Naive thymus-derived CD8-positive, alpha-beta T cell (primary cell): ENCODE data around the gene PSMD13. TPM values are rescaled to one million over a fixed set of nuclear protein-coding genes. Genes with fewer than 3 reads are reported as not detected.

ENCODE experiments used
- ATAC-seq, 2 donors: fragments of 150-1000 bp; cut with Tn5 transposase in 1 of 2; sonication (Bioruptor Pico), chemical (Tn5 transposase) in 1 of 2; 1 replicate in 1 of 2; 2 replicates in 1 of 2; pipeline ENCODE4 v1.10.0; 2021; ENCODE audit warnings: mild to moderate bottlenecking in 2 of 2, moderate library complexity in 2 of 2
- POLR2A ChIA-PET: fragments of 350-600 bp; sonication (Branson Sonifier 250); formaldehyde crosslinking; loops from one replicate; lab custom pipeline; 2021; ENCODE audit warnings: antibody characterized with exemption; lab: Charles Lee
- DNase-seq, 10 donors: peaks; one replicate each; pipeline versions ENCODE4 v3.0.0 to v3.0.0-alpha.2; 2020 to 2022
- H3K27ac Mint-ChIP-seq, 10 donors: one replicate each; pipeline ENCODE4 v1.8.0; 2020 to 2022; ENCODE audit warnings: mild to moderate bottlenecking in 10 of 10, mixed read lengths in 10 of 10, moderate library complexity in 4 of 10, inconsistent platforms in 1 of 10
- H3K27me3 Mint-ChIP-seq, 5 donors: one replicate each; pipeline ENCODE4 v1.8.0; 2021 to 2022; ENCODE audit warnings: mixed read lengths in 5 of 5
- H3K36me3 Mint-ChIP-seq, 3 donors: one replicate each; pipeline ENCODE4 v1.8.0; 2020 to 2022; ENCODE audit warnings: mixed read lengths in 3 of 3, mild to moderate bottlenecking in 2 of 3, inconsistent platforms in 1 of 3
- H3K4me1 Mint-ChIP-seq, 4 donors: one replicate each; pipeline ENCODE4 v1.8.0; 2021 to 2022; ENCODE audit warnings: mixed read lengths in 4 of 4
- H3K4me3 Mint-ChIP-seq, 10 donors: one replicate each; pipeline ENCODE4 v1.8.0; 2020 to 2022; ENCODE audit warnings: mild to moderate bottlenecking in 10 of 10, mixed read lengths in 10 of 10, moderate library complexity in 6 of 10, inconsistent platforms in 1 of 10
- H3K9me3 Mint-ChIP-seq, 9 donors: one replicate each; pipeline ENCODE4 v1.8.0; 2020 to 2022; ENCODE audit warnings: mixed read lengths in 9 of 9, mild to moderate bottlenecking in 3 of 9, inconsistent platforms in 1 of 9, moderate library complexity in 1 of 9
- polyA plus RNA-seq, 3 donors: library from polyadenylated mRNA; unstranded; fragments of 300-500 nt; fragmentation: Illumina TruSeq; gene quantifications; one replicate each; pipeline ENCODE4 v1.2.3, GENCODE V29; 2021
- total RNA-seq, 8 experiments: library from RNA in 2 of 8; stranded (reverse) in 2 of 8; gene quantifications; one replicate each; pipeline ENCODE4 v1.2.3 and lab custom pipeline; 2021 to 2026

The PSMD13 gene
- total and polyA plus RNA-seq, 5 experiments from 2014 or later: 94.4 to 223 (median 196) TPM

- Mint-ChIP-seq H3K9me3 (no peaks in the 10 kb centered on the region), H3K27me3 (no peaks in the 10 kb centered on the region), H3K4me3 (peak overlapping the region; percentile 86 to 99 (median 96)), H3K4me1 (peaks cover 25 to 70% (median 69%) of the 10 kb centered on the region in 4 donors), H3K36me3 (peaks cover 0 to 26% (median 0%) of the 10 kb centered on the region in 3 donors), H3K27ac (peak overlapping the region; percentile 96 to 100 (median 99))
- POLR2A ChIA-PET: interaction anchor here (0.5 to 5.3 kb wide), 36 partner anchors 8 to 1102 kb away, joined by 3 to 78 read pairs (median 6); partner anchors contain the start of genes ANO9, DEAF1, HRAS and IFITM2
- ATAC-seq (peak in 1 of 2 donors; percentile 0), DNase-seq (peak in 4 of 10 donors; percentile 14 to 37 (median 34))
Measured at GRCh38 chr11:206526-207207, 30.1 kb upstream of the PSMD13 start.

GRCh38 chr11:207208-207862, 29.4 kb upstream of the PSMD13 start, which contains the start of the genes BET1L and RIC8A:
TSS of gene BET1L (minus strand) at chr11:207399. CDS start at chr11:207321, 78 bp downstream.
TSS of gene RIC8A (plus strand) at chr11:207708. CDS start at chr11:208855, 1,147 bp downstream.
- Mint-ChIP-seq H3K36me3 (peaks cover 0 to 33% (median 0%) of the 10 kb centered on the region in 3 donors), H3K27me3 (no peaks in the 10 kb centered on the region), H3K9me3 (no peaks in the 10 kb centered on the region), H3K27ac (peak within 1 kb of the TSS; percentile 96 to 100 (median 99)), H3K4me3 (peak within 1 kb of the TSS; percentile 86 to 99 (median 96)), H3K4me1 (peaks cover 20 to 64% (median 62%) of the 10 kb centered on the region in 4 donors)
- DNase-seq (peak; percentile 90 to 99 (median 97)), ATAC-seq (peak; percentile 76 to 86)
- POLR2A ChIA-PET: interaction anchor here (0.5 to 5.3 kb wide), 36 partner anchors 9 to 1102 kb away, joined by 3 to 78 read pairs (median 6); partner anchors contain the start of genes ANO9, DEAF1, HRAS and IFITM2

GRCh38 chr11:207863-208180, 29.0 kb upstream of the PSMD13 start:
- DNase-seq (no peak), ATAC-seq (peak; percentile 29 to 33)
- peaks cover 18 to 59% (median 57%) of the 10 kb centered on the region in 4 donors for H3K4me1 Mint-ChIP-seq
- H3K27me3 Mint-ChIP-seq: no peaks in the 10 kb centered on the region
- H3K36me3 Mint-ChIP-seq: peaks cover 0 to 35% (median 0%) of the 10 kb centered on the region in 3 donors
- POLR2A ChIA-PET: interaction anchor here (0.8 to 5.3 kb wide), 30 partner anchors 9 to 611 kb away, joined by 3 to 78 read pairs (median 7); partner anchors contain the start of genes DEAF1, HRAS, IFITM2 and NLRP6
- H3K27ac Mint-ChIP-seq: peak overlapping the region; percentile 96 to 100 (median 99)
- H3K9me3 Mint-ChIP-seq: no peaks in the 10 kb centered on the region
- H3K4me3 Mint-ChIP-seq: peak overlapping the region; percentile 86 to 99 (median 96)

- Mint-ChIP-seq H3K9me3 (no peaks in the 10 kb centered on the region), H3K4me3 (peak overlapping the region; percentile 86 to 99 (median 96)), H3K36me3 (peaks cover 0 to 39% (median 0%) of the 10 kb centered on the region in 3 donors), H3K27ac (peak overlapping the region; percentile 96 to 100 (median 99)), H3K27me3 (no peaks in the 10 kb centered on the region), H3K4me1 (peaks cover 17 to 57% (median 52%) of the 10 kb centered on the region in 4 donors)
- DNase-seq: peak; percentile 74 to 89 (median 81)
- POLR2A ChIA-PET: interaction anchor here (0.7 to 5.3 kb wide), 21 partner anchors 10 to 367 kb away, joined by 3 to 78 read pairs (median 7); partner anchors contain the start of genes IFITM5, NLRP6, PGGHG and PHRF1
- ATAC-seq: peak; percentile 66 to 70
Measured at GRCh38 chr11:208181-208916, 28.4 kb upstream of the PSMD13 start.

- POLR2A ChIA-PET: interaction anchor here (0.7 to 5.3 kb wide), 16 partner anchors 18 to 327 kb away, joined by 3 to 78 read pairs (median 5); partner anchors contain the start of genes IFITM5, NLRP6, PSMD13 and PTDSS2
- Mint-ChIP-seq H3K36me3 (peaks cover 0 to 37% (median 0%) of the 10 kb centered on the region in 3 donors), H3K27me3 (no peaks in the 10 kb centered on the region), H3K9me3 (no peaks in the 10 kb centered on the region), H3K4me1 (peaks cover 13 to 52% (median 47%) of the 10 kb centered on the region in 4 donors), H3K4me3 (peak overlapping the region; percentile 86 to 99 (median 96)), H3K27ac (peak overlapping the region; percentile 77 to 100 (median 99))
- DNase-seq (no peak), ATAC-seq (peak in 1 of 2 donors; percentile 4)
Measured at GRCh38 chr11:208917-209260, 27.9 kb upstream of the PSMD13 start.

GRCh38 chr11:209275-210121, 27.3 kb upstream of the PSMD13 start:
- H3K36me3 Mint-ChIP-seq: peaks cover 0 to 38% (median 0%) of the 10 kb centered on the region in 3 donors
- no peaks in the 10 kb centered on the region for H3K27me3 Mint-ChIP-seq

GRCh38 chr11:210122-210802, 26.5 kb upstream of the PSMD13 start:
- H3K27ac Mint-ChIP-seq: peak overlapping the region in 8 of 10 donors; percentile 52 to 100 (median 84)
- peak overlapping the region; percentile 22 to 99 (median 94) for H3K4me3 Mint-ChIP-seq
- H3K27me3 Mint-ChIP-seq: no peaks in the 10 kb centered on the region
- peaks cover 12 to 38% (median 37%) of the 10 kb centered on the region in 4 donors for H3K4me1 Mint-ChIP-seq
- H3K9me3 Mint-ChIP-seq: no peaks in the 10 kb centered on the region
- POLR2A ChIA-PET: interaction anchor here (1.3 to 5.3 kb wide), 8 partner anchors 21 to 296 kb away, joined by 3 to 78 read pairs (median 20); partner anchors contain the start of genes IFITM5, NLRP6, PSMD13 and RNH1
- peaks cover 0 to 41% (median 0%) of the 10 kb centered on the region in 3 donors for H3K36me3 Mint-ChIP-seq
- DNase-seq (no peak), ATAC-seq (no peak)

More at GRCh38 chr11:209275-210121, 27.3 kb upstream of the PSMD13 start:
- DNase-seq: no peak
- Mint-ChIP-seq H3K4me1 (peaks cover 12 to 46% (median 41%) of the 10 kb centered on the region in 4 donors), H3K9me3 (no peaks in the 10 kb centered on the region), H3K27ac (peak overlapping the region in 9 of 10 donors; percentile 96 to 100 (median 99)), H3K4me3 (peak overlapping the region; percentile 86 to 99 (median 96))
- ATAC-seq: no peak
- POLR2A ChIA-PET: interaction anchor here (0.7 to 5.3 kb wide), 15 partner anchors 18 to 327 kb away, joined by 3 to 78 read pairs (median 5); partner anchors contain the start of genes IFITM5, NLRP6, PSMD13 and PTDSS2

GRCh38 chr11:210803-211180, 26.0 kb upstream of the PSMD13 start:
- Mint-ChIP-seq H3K4me3 (peak overlapping the region in 7 of 10 donors; percentile 8 to 99 (median 44)), H3K9me3 (no peaks in the 10 kb centered on the region), H3K27me3 (no peaks in the 10 kb centered on the region), H3K36me3 (peaks cover 0 to 47% (median 0%) of the 10 kb centered on the region in 3 donors), H3K27ac (peak overlapping the region in 5 of 10 donors; percentile 18 to 100 (median 69)), H3K4me1 (peaks cover 12 to 37% (median 32%) of the 10 kb centered on the region in 4 donors)
- POLR2A ChIA-PET: no interaction called here
- ATAC-seq: no peak
- DNase-seq: no peak

- POLR2A ChIA-PET: interaction anchor here (2.2 kb wide), 1 partner anchor 24 kb away, joined by 4 read pairs; no protein-coding TSS in a partner anchor
- Mint-ChIP-seq H3K9me3 (no peaks in the 10 kb centered on the region), H3K36me3 (peaks cover 0 to 49% (median 0%) of the 10 kb centered on the region in 3 donors), H3K4me3 (peak overlapping the region in 7 of 10 donors; percentile 9 to 71 (median 44)), H3K27me3 (no peaks in the 10 kb centered on the region), H3K27ac (peak overlapping the region in 7 of 10 donors; percentile 30 to 90 (median 69)), H3K4me1 (peaks cover 8 to 32% (median 27%) of the 10 kb centered on the region in 4 donors)
- ATAC-seq (no peak), DNase-seq (no peak)
Measured at GRCh38 chr11:211295-211694, 25.5 kb upstream of the PSMD13 start.

GRCh38 chr11:211741-212140, 25.0 kb upstream of the PSMD13 start:
- peak overlapping the region in 3 of 10 donors; percentile 73 to 90 (median 78) for H3K27ac Mint-ChIP-seq
- H3K9me3 Mint-ChIP-seq: no peaks in the 10 kb centered on the region
- peaks cover 0 to 49% (median 0%) of the 10 kb centered on the region in 3 donors for H3K36me3 Mint-ChIP-seq
- H3K27me3 Mint-ChIP-seq: no peaks in the 10 kb centered on the region
- H3K4me1 Mint-ChIP-seq: peaks cover 8 to 29% (median 23%) of the 10 kb centered on the region in 4 donors
- POLR2A ChIA-PET: interaction anchor here (0.9 to 2.2 kb wide), 3 partner anchors 10 to 67 kb away, joined by 3 to 4 read pairs (median 3); no protein-coding TSS in a partner anchor
- DNase-seq: no peak
- H3K4me3 Mint-ChIP-seq: peak overlapping the region in 2 of 10 donors; percentile 68 to 71
- ATAC-seq: no peak
